Measurements from ENCODE around the gene ADPRHL1.

GRCh38 chr13:113471844-113472243 is 18.6 kb upstream of the ADPRHL1 start:
- TF ChIP-seq HNF4G (IDR thresholded peaks at IDR 0.05): no peak
- no peak for TF ChIP-seq SP1 (IDR thresholded peaks at IDR 0.05)
- no peak for TF ChIP-seq ZBTB33 (IDR thresholded peaks at IDR 0.05)
- TF ChIP-seq EGR1 (IDR thresholded peaks at IDR 0.05; ENCODE audit: low read depth in 2 of 2): no peak
- no peak for TF ChIP-seq JUND (IDR thresholded peaks at IDR 0.05)
- TF ChIP-seq CTCF (IDR thresholded peaks at IDR 0.05; ENCODE audit: low read depth, low read length, missing input control): no peak
- TF ChIP-seq NR2F2 (IDR thresholded peaks at IDR 0.05): no peak
- TF ChIP-seq MAX (IDR thresholded peaks at IDR 0.05): no peak
- TF ChIP-seq ATF3 (IDR thresholded peaks at IDR 0.05): no peak
- TF ChIP-seq TAF1 (conservative IDR thresholded peaks at IDR 0.05): no peak
- no peak for TF ChIP-seq REST (IDR thresholded peaks at IDR 0.05)
- TF ChIP-seq YY1 (IDR thresholded peaks at IDR 0.05): no peak
- TF ChIP-seq RAD21 (IDR thresholded peaks at IDR 0.05): no peak
- no peak for TF ChIP-seq FOXA2 (IDR thresholded peaks at IDR 0.05)
